ENCODE data around the gene UBL4A. TPM values are rescaled to one million over a fixed set of nuclear protein-coding genes. Genes with fewer than 3 reads are reported as not detected.
A peak's percentile ranks its signal among the peaks of the same experiment; 100 is the strongest.

The UBL4A gene
- total RNA-seq, 4 donors from 2014 or later = 25.8 to 50.5 (median 46.4) TPM

DNA sequence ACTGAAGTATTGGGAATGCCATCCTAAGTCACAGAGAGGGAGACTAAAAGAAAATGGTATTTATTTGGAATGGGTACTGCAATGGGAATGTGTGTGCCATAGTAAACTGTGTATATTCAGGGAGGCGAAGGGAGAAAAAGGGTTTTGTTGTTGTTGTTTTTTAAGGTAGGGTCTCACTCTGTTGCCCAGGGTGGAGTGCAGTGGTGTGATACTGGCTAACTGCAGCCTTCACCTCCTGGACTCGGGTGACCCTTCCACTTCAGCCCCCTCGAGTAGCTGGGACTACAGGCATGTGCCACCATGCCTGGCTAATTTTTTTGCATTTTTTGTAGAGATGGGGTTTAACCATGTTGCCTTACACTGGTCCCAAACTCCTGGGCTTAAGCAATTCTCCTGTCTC lies 8.3 kb upstream of the UBL4A start:
- 69% methylated on average over 3 of the region's 3 CpGs for WGBS
- no peak overlapping the region for H3K4me3 ChIP-seq

DNA sequence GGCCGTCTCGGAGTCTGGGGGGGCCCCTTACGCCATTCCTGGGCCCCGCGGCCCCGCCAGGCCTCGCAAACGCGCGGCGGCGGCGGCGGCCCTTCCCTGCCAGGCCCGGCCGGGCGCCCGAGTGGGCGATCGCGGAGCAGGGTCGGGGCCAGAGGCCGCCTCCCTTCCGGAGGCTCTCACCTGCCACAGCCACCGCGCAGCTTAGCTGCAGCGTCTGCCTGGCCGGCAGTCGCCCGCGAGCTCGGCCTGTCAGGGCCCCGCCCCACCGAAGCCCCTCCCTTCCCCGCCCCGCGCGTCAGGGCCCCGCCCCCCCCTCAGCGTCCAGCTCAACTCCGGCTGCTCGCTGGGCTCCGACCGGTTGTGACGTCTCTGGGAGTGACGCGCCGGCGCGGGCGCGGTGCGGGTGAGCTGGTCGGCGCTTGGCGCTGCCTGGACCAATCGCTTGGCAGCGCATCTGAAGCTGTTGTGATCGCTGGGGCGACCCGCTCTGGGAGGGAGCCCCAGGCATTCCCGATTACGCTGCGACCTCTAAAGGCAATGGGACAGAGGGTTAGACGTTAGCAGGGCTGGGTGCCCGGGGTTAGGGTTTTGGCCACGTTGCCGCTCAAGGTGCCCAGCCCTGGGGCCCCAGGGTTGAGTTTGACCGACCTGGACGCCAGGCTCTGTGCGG lies 4.1 kb upstream of the UBL4A start, which contains the start of gene SLC10A3:
Gene SLC10A3, minus strand, starts transcription at position 216 of the 670 bp plus-strand sequence. CDS start 1,689 bp downstream, outside the sequence.
- peak; percentile 92 to 94 for DNase-seq (ENCODE audit: low spot score in 2 of 2)
- H3K4me1 ChIP-seq = peaks cover 22% of the 10 kb centered on the region
- H3K27me3 ChIP-seq = no peaks in the 10 kb centered on the region
- TF ChIP-seq EP300 (IDR thresholded peaks at IDR 0.05) (no peak), POLR2A (IDR thresholded peaks at IDR 0.05) (peak in 1 of 2 donors; percentile 7), POLR2AphosphoS5 (IDR thresholded peaks at IDR 0.05) (peak in 1 of 3 donors; percentile 40)
- TF ChIP-seq, protein P1, sequence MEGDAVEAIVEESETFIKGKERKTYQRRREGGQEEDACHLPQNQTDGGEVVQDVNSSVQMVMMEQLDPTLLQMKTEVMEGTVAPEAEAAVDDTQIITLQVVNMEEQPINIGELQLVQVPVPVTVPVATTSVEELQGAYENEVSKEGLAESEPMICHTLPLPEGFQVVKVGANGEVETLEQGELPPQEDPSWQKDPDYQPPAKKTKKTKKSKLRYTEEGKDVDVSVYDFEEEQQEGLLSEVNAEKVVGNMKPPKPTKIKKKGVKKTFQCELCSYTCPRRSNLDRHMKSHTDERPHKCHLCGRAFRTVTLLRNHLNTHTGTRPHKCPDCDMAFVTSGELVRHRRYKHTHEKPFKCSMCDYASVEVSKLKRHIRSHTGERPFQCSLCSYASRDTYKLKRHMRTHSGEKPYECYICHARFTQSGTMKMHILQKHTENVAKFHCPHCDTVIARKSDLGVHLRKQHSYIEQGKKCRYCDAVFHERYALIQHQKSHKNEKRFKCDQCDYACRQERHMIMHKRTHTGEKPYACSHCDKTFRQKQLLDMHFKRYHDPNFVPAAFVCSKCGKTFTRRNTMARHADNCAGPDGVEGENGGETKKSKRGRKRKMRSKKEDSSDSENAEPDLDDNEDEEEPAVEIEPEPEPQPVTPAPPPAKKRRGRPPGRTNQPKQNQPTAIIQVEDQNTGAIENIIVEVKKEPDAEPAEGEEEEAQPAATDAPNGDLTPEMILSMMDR (IDR thresholded peaks at IDR 0.05) = no peak
- WGBS = 38% methylated on average over 9 of the region's 71 CpGs
- H3K27ac ChIP-seq = peak within 1 kb of the TSS; percentile 94
- H3K4me3 ChIP-seq = peak within 1 kb of the TSS; percentile 71
- H3K9me3 ChIP-seq = no peaks in the 10 kb centered on the region
- no peaks in the 10 kb centered on the region for H3K36me3 ChIP-seq

More for the DNA sequence above, 8.3 kb upstream of the UBL4A start:
- Histone ChIP-seq H3K4me1 (no peaks in the 10 kb centered on the region), H3K27me3 (no peaks in the 10 kb centered on the region), H3K36me3 (no peaks in the 10 kb centered on the region), H3K27ac (no peak overlapping the region), H3K9me3 (no peaks in the 10 kb centered on the region)
- DNase-seq (ENCODE audit: low spot score in 2 of 2) = no peak
- no peak for TF ChIP-seq EP300 (IDR thresholded peaks at IDR 0.05)
- TF ChIP-seq POLR2AphosphoS5 (IDR thresholded peaks at IDR 0.05) = no peak
- no peak for TF ChIP-seq POLR2A (IDR thresholded peaks at IDR 0.05)
- TF ChIP-seq, protein P1 (IDR thresholded peaks at IDR 0.05) = no peak

DNA sequence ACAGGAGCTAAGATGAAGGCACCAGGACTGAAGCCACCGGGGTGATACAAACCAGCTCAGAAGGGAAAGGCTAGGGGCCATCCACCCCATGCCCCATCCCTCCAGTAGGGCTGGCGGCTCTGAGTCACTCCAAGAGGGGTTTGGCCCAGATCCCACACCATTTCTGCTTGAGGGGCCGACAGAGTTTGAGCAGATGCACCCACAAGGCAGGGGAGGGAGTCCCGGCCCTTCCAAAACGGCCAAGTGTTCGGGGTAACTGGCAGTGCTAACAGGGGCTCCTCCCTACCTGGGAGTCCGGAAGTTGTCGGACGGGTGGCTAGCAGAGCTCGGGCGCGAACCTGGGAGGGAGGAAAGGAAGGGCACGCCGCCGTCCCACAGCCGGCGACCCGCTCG lies 3.6 kb upstream of the UBL4A start:
- DNase-seq (ENCODE audit: low spot score in 2 of 2) = peak in 1 of 2 donors; percentile 80
- Histone ChIP-seq H3K4me3 (peak overlapping the region; percentile 71), H3K9me3 (no peaks in the 10 kb centered on the region), H3K27me3 (no peaks in the 10 kb centered on the region), H3K4me1 (peaks cover 27% of the 10 kb centered on the region), H3K27ac (peak overlapping the region; percentile 94), H3K36me3 (no peaks in the 10 kb centered on the region)
- TF ChIP-seq POLR2AphosphoS5 (IDR thresholded peaks at IDR 0.05) (no peak), EP300 (IDR thresholded peaks at IDR 0.05) (no peak), POLR2A (IDR thresholded peaks at IDR 0.05) (no peak)
- TF ChIP-seq, protein P1 (IDR thresholded peaks at IDR 0.05) = no peak
- 31% methylated on average over 4 of the region's 19 CpGs for WGBS

DNA sequence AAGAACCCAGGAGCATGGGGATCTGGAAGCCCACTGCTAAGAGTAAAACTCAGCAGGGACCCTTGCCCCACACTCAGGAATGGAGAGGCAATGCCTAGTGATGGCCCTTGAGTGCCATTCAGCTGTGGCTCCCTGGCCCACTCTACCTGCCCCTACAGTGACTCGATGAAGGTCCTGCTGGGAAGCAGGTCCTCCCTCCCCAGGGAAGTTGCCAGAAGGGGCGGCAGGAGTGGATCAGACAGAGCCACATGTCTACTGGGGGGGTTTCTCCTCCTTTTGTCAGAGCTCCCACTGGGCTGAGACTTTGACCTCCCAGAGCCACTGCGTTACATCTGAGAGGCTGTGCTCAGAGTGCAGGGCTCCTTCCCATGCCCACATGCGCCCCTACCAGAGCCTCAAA lies 2.8 kb upstream of the UBL4A start:
- Histone ChIP-seq H3K4me1 (peaks cover 32% of the 10 kb centered on the region), H3K27me3 (no peaks in the 10 kb centered on the region), H3K27ac (no peak overlapping the region), H3K4me3 (peak overlapping the region; percentile 71), H3K36me3 (no peaks in the 10 kb centered on the region), H3K9me3 (no peaks in the 10 kb centered on the region)
- no peak for DNase-seq (ENCODE audit: low spot score in 2 of 2)
- TF ChIP-seq POLR2A (IDR thresholded peaks at IDR 0.05) (no peak), EP300 (IDR thresholded peaks at IDR 0.05) (no peak), POLR2AphosphoS5 (IDR thresholded peaks at IDR 0.05) (no peak)
- TF ChIP-seq, protein P1 (IDR thresholded peaks at IDR 0.05) = no peak
- WGBS = 77% methylated on average over 3 of the region's 4 CpGs

DNA sequence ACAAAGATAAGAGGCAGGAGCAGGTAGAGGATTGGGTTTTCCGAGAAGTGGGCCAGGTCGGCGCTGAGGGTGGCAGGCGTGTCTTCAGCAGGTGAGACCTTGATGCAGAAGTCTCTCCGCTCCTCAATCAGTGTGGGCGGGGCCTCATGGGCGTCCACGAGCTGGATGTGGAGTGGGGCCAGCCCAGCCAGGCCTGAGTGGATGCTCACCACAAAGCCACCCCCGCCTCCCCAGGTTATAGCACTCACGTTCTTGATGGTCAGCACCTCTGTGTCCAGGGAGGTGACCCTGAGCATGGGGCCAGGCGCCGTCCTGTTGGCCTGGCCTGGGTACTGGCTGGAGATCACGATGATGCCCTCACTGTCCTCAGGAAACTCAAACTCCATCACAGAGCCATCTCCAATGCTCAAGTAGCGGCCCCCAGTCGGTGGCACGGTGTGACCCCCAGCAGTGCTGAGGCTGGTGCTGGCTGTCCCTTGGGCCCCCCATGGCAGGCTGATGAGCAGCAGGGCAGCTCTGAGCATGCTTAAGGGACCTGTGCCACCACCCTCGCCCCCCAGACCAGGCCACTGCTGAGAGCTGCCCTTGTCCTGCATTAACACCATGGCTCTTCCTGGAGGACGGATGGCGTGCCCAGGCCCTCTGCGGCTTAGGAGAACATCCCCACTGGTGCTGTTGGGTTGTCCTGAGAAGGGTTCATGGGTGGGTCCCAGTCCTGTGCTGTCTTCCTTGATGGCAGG lies 2.1 kb upstream of the UBL4A start:
- no peaks in the 10 kb centered on the region for H3K27me3 ChIP-seq
- no peak overlapping the region for H3K4me3 ChIP-seq
- H3K27ac ChIP-seq = no peak overlapping the region
- H3K9me3 ChIP-seq = no peaks in the 10 kb centered on the region
- peaks cover 32% of the 10 kb centered on the region for H3K4me1 ChIP-seq
- DNase-seq (ENCODE audit: low spot score in 2 of 2) = peak in 1 of 2 donors; percentile 66
- H3K36me3 ChIP-seq = no peaks in the 10 kb centered on the region
- no peak for TF ChIP-seq POLR2AphosphoS5 (IDR thresholded peaks at IDR 0.05)
- TF ChIP-seq, protein P1 (IDR thresholded peaks at IDR 0.05) = no peak
- no peak for TF ChIP-seq POLR2A (IDR thresholded peaks at IDR 0.05)
- no peak for TF ChIP-seq EP300 (IDR thresholded peaks at IDR 0.05)
- WGBS = 90% methylated on average over 14 of the region's 20 CpGs

Data from suprapubic skin (tissue), 4 donors.